KG1 (cell line): Measurements from ENCODE around the gene UGT1A3.
"Not testable (repeated sequence)": the region's sequence is repeated elsewhere in the genome, so short reads cannot be mapped to it uniquely, and the experiment has no call there.

Experiments used
- DNase-seq: peaks from one replicate; lab custom pipeline; 2025; lab: John Stamatoyannopoulos, UW

UGT1A3 gene

GRCh38 chr2:233728723-233729301 is at the start of gene UGT1A3:
UGT1A3 (plus strand) TSS chr2:233729042; CDS start chr2:233729127, 85 bp downstream.
- DNase-seq, result no peak

GRCh38 chr2:233679196-233679595 is 49.6 kb upstream of the UGT1A3 start:
- no peak for DNase-seq

GRCh38 chr2:233680361-233681045 is 48.3 kb upstream of the UGT1A3 start:
- DNase-seq, result no peak

GRCh38 chr2:233681521-233682099 is 47.2 kb upstream of the UGT1A3 start, which contains the start of gene UGT1A7:
UGT1A7 (plus strand) TSS chr2:233681901; CDS start chr2:233681938, 37 bp downstream.
- DNase-seq, result no peak

GRCh38 chr2:233684640-233685039 is 44.2 kb upstream of the UGT1A3 start:
- no peak for DNase-seq

GRCh38 chr2:233686928-233687327 is 41.9 kb upstream of the UGT1A3 start:
- DNase-seq, result no peak

GRCh38 chr2:233688341-233688740 is 40.5 kb upstream of the UGT1A3 start:
- no peak for DNase-seq

- DNase-seq, result no peak
Observed at GRCh38 chr2:233689031-233689430, 39.8 kb upstream of the UGT1A3 start.

- DNase-seq, result no peak
Observed at GRCh38 chr2:233689501-233689900, 39.3 kb upstream of the UGT1A3 start.

- DNase-seq, result no peak
Observed at GRCh38 chr2:233690444-233690843, 38.4 kb upstream of the UGT1A3 start.

- no peak for DNase-seq
Observed at GRCh38 chr2:233691443-233692433, 37.1 kb upstream of the UGT1A3 start.

GRCh38 chr2:233692648-233693047 is 36.2 kb upstream of the UGT1A3 start, which contains the start of gene UGT1A6:
UGT1A6 (plus strand) TSS chr2:233692890; CDS start chr2:233693005, 115 bp downstream.
- DNase-seq, result no peak

- no peak for DNase-seq
Observed at GRCh38 chr2:233693963-233694362, 34.9 kb upstream of the UGT1A3 start.

GRCh38 chr2:233698740-233699139 is 30.1 kb upstream of the UGT1A3 start:
- DNase-seq, result no peak

- DNase-seq, result no peak
Observed at GRCh38 chr2:233699424-233700027, 29.3 kb upstream of the UGT1A3 start.

- no peak for DNase-seq
Observed at GRCh38 chr2:233700028-233700635, 28.7 kb upstream of the UGT1A3 start.

- DNase-seq, result not testable (repeated sequence)
Observed at GRCh38 chr2:233700842-233701241, 28.0 kb upstream of the UGT1A3 start.

- DNase-seq, result no peak
Observed at GRCh38 chr2:233702238-233702637, 26.6 kb upstream of the UGT1A3 start.

GRCh38 chr2:233705911-233706506 is 22.8 kb upstream of the UGT1A3 start:
- DNase-seq, result no peak

GRCh38 chr2:233706720-233707119 is 22.1 kb upstream of the UGT1A3 start:
- no peak for DNase-seq
